WTC11 (cell line): Measurements from ENCODE around the gene KCNK7. TPM values are rescaled to one million over a fixed set of nuclear protein-coding genes. Genes with fewer than 3 reads are reported as not detected.

Experiments
- ATAC-seq: fragments of 200-7000 bp; cut with Tn5 transposase; 2 replicates; pipeline ENCODE4 v1.10.0; 2021; ENCODE audit warnings: mild to moderate bottlenecking, moderate library complexity
- CTCF ChIA-PET: fragments of 300-600 bp; sonication (Branson Sonifier 250); formaldehyde crosslinking; loops from one replicate; lab custom pipeline; 2021; ENCODE audit warnings: antibody characterized with exemption; lab: Charles Lee
- POLR2A ChIA-PET: fragments of 350-600 bp; sonication (Branson Sonifier 250); formaldehyde crosslinking; loops from one replicate; lab custom pipeline; 2021; ENCODE audit warnings: antibody characterized with exemption; lab: Charles Lee
- DNase-seq: peaks from one replicate; pipeline ENCODE4 v3.0.0; 2021; ENCODE audit warnings: low spot score
- H3K27ac Mint-ChIP-seq: 2 replicates; pipeline ENCODE4 v1.8.0; 2021; ENCODE audit warnings: mixed read lengths
- H3K27me3 Mint-ChIP-seq: 2 replicates; pipeline ENCODE4 v1.8.0; 2021; ENCODE audit warnings: low read depth, mild to moderate bottlenecking, moderate library complexity, mixed read lengths
- H3K36me3 Mint-ChIP-seq: 2 replicates; pipeline ENCODE4 v1.8.0; 2021; ENCODE audit warnings: mixed read lengths
- H3K4me1 Mint-ChIP-seq: 2 replicates; pipeline ENCODE4 v1.8.0; 2022; ENCODE audit warnings: mixed read lengths
- H3K4me3 Mint-ChIP-seq: 2 replicates; pipeline ENCODE4 v1.8.0; 2021; ENCODE audit warnings: mild to moderate bottlenecking, moderate library complexity, mixed read lengths
- H3K9me3 Mint-ChIP-seq: 2 replicates; pipeline ENCODE4 v1.8.0; 2021; ENCODE audit warnings: mixed read lengths
- AFF4 ChIP-seq: sonication (generic); formaldehyde crosslinking; IDR thresholded peaks from 2 replicates; pipeline ENCODE4 v1.8.1; 2023; ENCODE audit warnings: mild to moderate bottlenecking, missing genetic modification reagents, borderline replicate concordance
- ARID4B ChIP-seq: sonication (generic); formaldehyde crosslinking; IDR thresholded peaks from 2 replicates; pipeline ENCODE4 v1.8.0; 2023; ENCODE audit warnings: missing genetic modification reagents, mild to moderate bottlenecking, borderline replicate concordance
- ATF2 ChIP-seq: sonication (generic); formaldehyde crosslinking; IDR thresholded peaks from 2 replicates; pipeline ENCODE4 v1.8.1; 2022; ENCODE audit warnings: low read depth, missing genetic modification reagents, borderline replicate concordance
- ATF3 ChIP-seq: sonication (generic); formaldehyde crosslinking; conservative IDR thresholded peaks from 2 replicates; pipeline ENCODE4 v1.8.1; 2022; ENCODE audit warnings: mild to moderate bottlenecking, missing genetic modification reagents
- CREM ChIP-seq: sonication (generic); formaldehyde crosslinking; IDR thresholded peaks from 2 replicates; pipeline ENCODE4 v1.8.1; 2022; ENCODE audit warnings: mild to moderate bottlenecking, missing genetic modification reagents, moderate library complexity
- ESRRA ChIP-seq: sonication (generic); formaldehyde crosslinking; IDR thresholded peaks from 2 replicates; pipeline ENCODE4 v1.8.1; 2022; ENCODE audit warnings: mild to moderate bottlenecking, missing genetic modification reagents, borderline replicate concordance
- FOXJ3 ChIP-seq: sonication (generic); formaldehyde crosslinking; IDR thresholded peaks from 2 replicates; pipeline ENCODE4 v1.9.0; 2021; ENCODE audit warnings: missing genetic modification reagents, mild to moderate bottlenecking, borderline replicate concordance
- FOXP1 ChIP-seq: sonication (generic); formaldehyde crosslinking; IDR thresholded peaks from 2 replicates; pipeline ENCODE4 v1.8.0; 2022; ENCODE audit warnings: missing genetic modification reagents, mild to moderate bottlenecking, moderate library complexity, borderline replicate concordance
- HMGA2 ChIP-seq: fragments of 250-450 bp; sonication (Bioruptor Pico); IDR thresholded peaks from 2 replicates; pipeline ENCODE4 v1.4.0; 2021; ENCODE audit warnings: mild to moderate bottlenecking, moderate library complexity
- NFATC4 ChIP-seq: fragments of 250-450 bp; sonication (Bioruptor Pico); IDR thresholded peaks from 2 replicates; pipeline ENCODE4 v1.9.0; 2021; ENCODE audit warnings: mild to moderate bottlenecking
- OVOL2 ChIP-seq: fragments of 250-450 bp; sonication (Bioruptor Pico); IDR thresholded peaks from 2 replicates; pipeline ENCODE4 v1.9.0; 2021; ENCODE audit warnings: mild to moderate bottlenecking, borderline replicate concordance
- SMAD4 ChIP-seq: sonication (generic); formaldehyde crosslinking; IDR thresholded peaks from 2 replicates; pipeline ENCODE4 v1.8.0; 2022; ENCODE audit warnings: mild to moderate bottlenecking, missing genetic modification reagents
- TEAD4 ChIP-seq: sonication (generic); formaldehyde crosslinking; IDR thresholded peaks from 2 replicates; pipeline ENCODE4 v1.8.0; 2022; ENCODE audit warnings: mild to moderate bottlenecking, missing genetic modification reagents
- TP53 ChIP-seq: sonication (generic); formaldehyde crosslinking; IDR thresholded peaks from 2 replicates; pipeline ENCODE4 v1.8.1; 2023; ENCODE audit warnings: mild to moderate bottlenecking, missing genetic modification reagents
- USF2 ChIP-seq: sonication (generic); formaldehyde crosslinking; IDR thresholded peaks from 2 replicates; pipeline ENCODE4 v1.8.1; 2023; ENCODE audit warnings: mild to moderate bottlenecking, missing genetic modification reagents, moderate library complexity
- ZBTB21 ChIP-seq: sonication (generic); formaldehyde crosslinking; IDR thresholded peaks from 2 replicates; pipeline ENCODE4 v1.8.1; 2023; ENCODE audit warnings: mild to moderate bottlenecking, missing genetic modification reagents, borderline replicate concordance
- ZNF121 ChIP-seq: sonication (generic); formaldehyde crosslinking; IDR thresholded peaks from 2 replicates; pipeline ENCODE4 v1.8.0; 2023; ENCODE audit warnings: missing genetic modification reagents
- ZNF317 ChIP-seq: sonication (generic); formaldehyde crosslinking; IDR thresholded peaks from 2 replicates; pipeline ENCODE4 v1.8.1; 2023; ENCODE audit warnings: low read depth, mild to moderate bottlenecking, moderate library complexity, missing genetic modification reagents, borderline replicate concordance
- ZSCAN18 ChIP-seq: fragments of 250-450 bp; sonication (Bioruptor Pico); IDR thresholded peaks from 2 replicates; pipeline ENCODE4 v2.1.2; 2022; ENCODE audit warnings: mild to moderate bottlenecking, moderate library complexity
- total RNA-seq: library from RNA; stranded (reverse); gene quantifications from 3 replicates; pipeline ENCODE4 v1.2.3, GENCODE V29; 2021

The KCNK7 gene
- total RNA-seq, 1 experiment from 2014 or later = 1.4 TPM

GRCh38 chr11:65644837-65645236 is 49.2 kb upstream of the KCNK7 start:
- no peak for TF ChIP-seq OVOL2
- TF ChIP-seq ZSCAN18 (CRISPR knock-in tag) = no peak
- TF ChIP-seq USF2 (CRISPR knock-in tag) = no peak
- no peak for TF ChIP-seq ATF3 (CRISPR knock-in tag)
- ChIA-PET CTCF (interaction anchor here (1.0 to 1.8 kb wide), 2 partner anchors 19 to 214 kb away, joined by 3 to 9 read pairs; no protein-coding TSS in a partner anchor), POLR2A (no interaction called here)
- Mint-ChIP-seq H3K27ac (no peak overlapping the region), H3K9me3 (no peaks in the 10 kb centered on the region), H3K27me3 (peaks cover 3% of the 10 kb centered on the region; the same call in 1 of the 2 replicates), H3K4me3 (no peak overlapping the region), H3K4me1 (peaks cover 23% of the 10 kb centered on the region), H3K36me3 (no peaks in the 10 kb centered on the region)
- ATAC-seq (no peak), DNase-seq (no peak)

- DNase-seq (peak; percentile 59), ATAC-seq (peak; percentile 40)
- peaks cover 3% of the 10 kb centered on the region; the same call in 1 of the 2 replicates for H3K27me3 Mint-ChIP-seq
- no peaks in the 10 kb centered on the region for H3K9me3 Mint-ChIP-seq
- peaks cover 24% of the 10 kb centered on the region for H3K4me1 Mint-ChIP-seq
- POLR2A ChIA-PET = interaction anchor here (0.5 kb wide), 1 partner anchor 1751 kb away, joined by 3 read pairs; no protein-coding TSS in a partner anchor
- no peaks in the 10 kb centered on the region for H3K36me3 Mint-ChIP-seq
- peak overlapping the region; percentile 53; the same call in 1 of the 2 replicates for H3K4me3 Mint-ChIP-seq
- CTCF ChIA-PET = interaction anchor here (1.8 to 1.9 kb wide), 2 partner anchors 18 to 37 kb away, joined by 5 to 9 read pairs; no protein-coding TSS in a partner anchor
- H3K27ac Mint-ChIP-seq = peak overlapping the region; percentile 50; the same call in 1 of the 2 replicates
- TF ChIP-seq USF2 (CRISPR knock-in tag) (no peak), TP53 (CRISPR knock-in tag) (no peak), TEAD4 (no peak), ESRRA (CRISPR knock-in tag) (no peak), NFATC4 (no peak), AFF4 (no peak), ARID4B (CRISPR knock-in tag) (no peak), ZBTB21 (CRISPR knock-in tag) (no peak), ZNF317 (CRISPR knock-in tag) (no peak), CREM (CRISPR knock-in tag) (no peak), FOXJ3 (CRISPR knock-in tag) (no peak), ATF2 (no peak), FOXP1 (CRISPR knock-in tag) (no peak), ZNF121 (CRISPR knock-in tag) (no peak), SMAD4 (CRISPR knock-in tag) (no peak), ATF3 (CRISPR knock-in tag) (no peak), HMGA2 (CRISPR knock-in tag) (no peak)
These were observed 48.4 kb upstream of the KCNK7 start for GRCh38 chr11:65643971-65644370.
